OCI-LY1 (cell line): Measurements from ENCODE around the gene MAN2B2.

Experiments
- H2AFZ ChIP-seq: fragments of 200-600 bp; sonication (generic), shearing (Covaris generic); 2 replicates; pipeline ENCODE4 v1.6.0; 2014; ENCODE audit warnings: antibody characterized with exemption, mild to moderate bottlenecking, low read length
- H3F3A ChIP-seq: fragments of 200-600 bp; sonication (generic), shearing (Covaris generic); 2 replicates; pipeline ENCODE4 v1.6.0; 2014; ENCODE audit warnings: mild to moderate bottlenecking, antibody characterized with exemption, low read length, moderate library complexity; ENCODE audit not compliant: insufficient read depth
- H3K27ac ChIP-seq: fragments of 200-600 bp; sonication (generic); 2 replicates; pipeline ENCODE4 v1.5.1; 2014; ENCODE audit warnings: low read length, mixed run types, mild to moderate bottlenecking, low read depth; ENCODE audit not compliant: poor library complexity, severe bottlenecking
- H3K27me3 ChIP-seq: fragments of 200-600 bp; sonication (generic); 2 replicates; pipeline ENCODE4 v1.6.0; 2014; ENCODE audit warnings: antibody characterized with exemption, mild to moderate bottlenecking, low read length, moderate library complexity; ENCODE audit not compliant: insufficient read depth
- H3K36me3 ChIP-seq: fragments of 200-600 bp; sonication (generic); 2 replicates; pipeline ENCODE4 v1.6.1; 2014; ENCODE audit warnings: mild to moderate bottlenecking, antibody characterized with exemption, low read length, moderate library complexity, mixed read lengths; ENCODE audit not compliant: insufficient read depth
- H3K4me1 ChIP-seq: fragments of 200-600 bp; sonication (generic); 2 replicates; pipeline ENCODE4 v1.5.1; 2014; ENCODE audit warnings: mild to moderate bottlenecking, low read length, moderate library complexity; ENCODE audit not compliant: insufficient read depth, severe bottlenecking
- H3K4me2 ChIP-seq: fragments of 200-600 bp; sonication (generic), shearing (Covaris generic); 2 replicates; pipeline ENCODE4 v1.6.1; 2014; ENCODE audit warnings: low read length
- H3K4me3 ChIP-seq: fragments of 200-600 bp; sonication (generic); 2 replicates; pipeline ENCODE4 v1.5.1; 2014; ENCODE audit warnings: low read length, low read depth, mild to moderate bottlenecking, mixed read lengths; ENCODE audit not compliant: poor library complexity, severe bottlenecking
- H3K79me2 ChIP-seq: fragments of 200-600 bp; shearing (Covaris generic); 2 replicates; pipeline ENCODE4 v1.6.1; 2016; ENCODE audit warnings: mixed run types, low read length, mixed read lengths; ENCODE audit not compliant: insufficient read depth
- H3K9ac ChIP-seq: fragments of 200-600 bp; sonication (generic), shearing (Covaris generic); 2 replicates; pipeline ENCODE4 v1.6.1; 2014; ENCODE audit warnings: mild to moderate bottlenecking, low read length, mixed read lengths
- H3K9me2 ChIP-seq: fragments of 200-600 bp; sonication (generic), shearing (Covaris generic); 2 replicates; pipeline ENCODE4 v1.6.1; 2014; ENCODE audit warnings: low read depth, mild to moderate bottlenecking, low read length, mixed read lengths
- H3K9me3 ChIP-seq: fragments of 200-600 bp; shearing (Covaris generic); 2 replicates; pipeline ENCODE4 v1.6.1; 2014; ENCODE audit warnings: low read length, mixed read lengths
- H4K20me1 ChIP-seq: fragments of 200-600 bp; sonication (generic), shearing (Covaris generic); 2 replicates; pipeline ENCODE4 v1.6.0; 2016; ENCODE audit warnings: mild to moderate bottlenecking, low read length; ENCODE audit not compliant: insufficient read depth
- CTCF ChIP-seq: fragments of 200-600 bp; sonication (generic), shearing (Covaris generic); IDR thresholded peaks from 2 replicates; pipeline ENCODE4 v1.5.1; 2017; ENCODE audit warnings: mild to moderate bottlenecking, antibody characterized with exemption, low read length, moderate library complexity, mixed read lengths
- EZH2 ChIP-seq: fragments of 200-600 bp; sonication (generic), shearing (Covaris generic); IDR thresholded peaks from 2 replicates; pipeline ENCODE4 v1.8.0; 2017; ENCODE audit warnings: borderline replicate concordance, mixed run types, mild to moderate bottlenecking, antibody characterized with exemption, low read length, moderate library complexity, mixed read lengths

MAN2B2 gene

DNA sequence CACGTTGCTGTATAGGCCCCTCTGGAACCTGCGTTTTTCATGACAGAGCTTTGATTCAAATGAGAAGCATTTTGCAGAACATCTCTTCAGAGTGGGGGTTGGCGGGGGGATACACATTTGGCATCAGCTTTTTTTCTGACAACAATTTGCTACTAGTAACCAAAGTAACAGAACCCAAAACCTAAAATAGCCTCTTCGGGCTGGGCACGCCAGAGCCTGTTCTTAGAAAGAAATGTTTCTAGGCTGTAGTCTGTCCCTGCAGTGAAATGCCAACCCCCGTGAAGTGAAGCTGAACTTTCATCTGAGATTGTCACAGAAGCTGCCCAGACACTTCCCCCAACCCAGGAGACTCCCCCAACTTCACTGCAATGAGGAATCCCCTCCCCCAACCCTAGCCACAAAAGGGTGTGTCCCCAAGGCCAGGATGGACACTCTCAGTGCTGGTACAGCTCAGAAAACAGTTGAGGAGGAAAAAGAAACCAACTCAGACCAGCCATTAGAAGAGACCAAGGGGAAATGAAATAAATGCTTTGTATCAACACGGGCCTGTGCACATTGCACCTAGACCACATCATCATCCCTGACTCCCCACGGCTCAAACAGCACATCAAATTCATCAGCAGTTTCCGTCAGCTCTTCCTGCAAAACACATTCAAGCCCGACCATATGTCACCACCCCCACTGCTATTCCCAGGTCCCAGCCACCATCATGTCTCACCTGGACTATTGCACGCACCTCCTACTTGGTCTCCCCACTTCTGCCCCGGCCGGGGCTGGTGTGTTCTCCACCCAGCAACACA is 8.4 kb upstream of the MAN2B2 start:
- H3K4me2 ChIP-seq = no peak overlapping the region
- H3K27me3 ChIP-seq = no peaks in the 10 kb centered on the region
- H3K27ac ChIP-seq = no peak overlapping the region

DNA sequence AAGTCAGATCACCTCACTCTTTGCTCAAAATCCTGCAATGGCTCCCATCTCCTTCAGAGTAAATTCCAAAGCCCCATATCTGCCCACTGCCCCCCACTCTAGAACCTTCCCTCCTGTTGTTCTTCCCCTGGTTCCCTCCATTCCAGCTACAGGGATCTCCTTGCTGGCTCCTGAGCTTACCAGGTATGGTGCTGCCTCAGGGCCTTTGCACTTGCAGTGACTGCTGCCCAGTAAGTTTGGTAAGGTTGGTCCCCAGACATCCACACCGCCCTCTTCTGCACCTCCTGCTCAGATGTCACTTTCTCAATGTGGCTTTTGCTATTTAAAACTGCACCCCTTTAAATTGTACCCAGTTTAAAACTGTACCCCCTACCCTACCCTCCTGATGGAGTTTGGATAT is 7.8 kb upstream of the MAN2B2 start:
- no peaks in the 10 kb centered on the region for H3K79me2 ChIP-seq
- no peaks in the 10 kb centered on the region for H3K4me1 ChIP-seq
- H3K27me3 ChIP-seq = no peaks in the 10 kb centered on the region
- H3K4me2 ChIP-seq = no peak overlapping the region
- no peak overlapping the region for H3K27ac ChIP-seq
- H3K4me3 ChIP-seq = no peak overlapping the region
- no peaks in the 10 kb centered on the region for H4K20me1 ChIP-seq
- TF ChIP-seq CTCF (no peak), EZH2 (no peak)
- H3K36me3 ChIP-seq = no peaks in the 10 kb centered on the region
- H2AFZ ChIP-seq = no peak overlapping the region
- H3K9me2 ChIP-seq = no peaks in the 10 kb centered on the region
- H3K9ac ChIP-seq = no peak overlapping the region
- H3F3A ChIP-seq = no peaks in the 10 kb centered on the region
- no peaks in the 10 kb centered on the region for H3K9me3 ChIP-seq

More for the DNA sequence above, 8.4 kb upstream of the MAN2B2 start:
- Histone ChIP-seq H3K79me2 (no peaks in the 10 kb centered on the region), H4K20me1 (no peaks in the 10 kb centered on the region), H2AFZ (no peak overlapping the region), H3K9ac (no peak overlapping the region), H3K4me3 (no peak overlapping the region), H3K9me3 (no peaks in the 10 kb centered on the region), H3F3A (no peaks in the 10 kb centered on the region), H3K36me3 (no peaks in the 10 kb centered on the region), H3K9me2 (no peaks in the 10 kb centered on the region), H3K4me1 (no peaks in the 10 kb centered on the region)
- TF ChIP-seq CTCF (no peak), EZH2 (no peak)

DNA sequence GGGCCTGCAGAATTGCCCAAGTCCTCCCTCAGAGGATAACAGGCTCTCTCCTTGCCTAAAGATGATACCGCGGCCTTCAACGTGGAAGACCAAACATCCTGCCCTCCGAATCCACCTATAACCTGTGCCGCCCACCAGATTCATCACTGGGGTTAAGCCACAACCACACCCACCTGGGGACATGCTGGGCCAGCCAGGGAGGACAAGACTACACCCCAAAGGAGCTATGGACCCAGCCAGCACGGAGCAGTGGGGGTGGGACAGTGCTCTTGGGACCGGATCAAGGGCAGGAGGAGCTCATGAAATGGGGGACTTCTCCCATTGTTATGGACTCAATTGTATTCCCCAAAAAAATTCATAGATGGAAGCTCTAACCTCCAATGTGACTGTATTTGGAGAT is 6.8 kb upstream of the MAN2B2 start:
- TF ChIP-seq CTCF = no peak
- TF ChIP-seq EZH2 = no peak
- Histone ChIP-seq H4K20me1 (no peaks in the 10 kb centered on the region), H3K4me1 (no peaks in the 10 kb centered on the region), H3K4me2 (no peak overlapping the region), H3K9me3 (no peaks in the 10 kb centered on the region), H3K79me2 (no peaks in the 10 kb centered on the region), H3K27me3 (no peaks in the 10 kb centered on the region), H3K9ac (no peak overlapping the region), H3K4me3 (no peak overlapping the region), H3K36me3 (no peaks in the 10 kb centered on the region), H2AFZ (no peak overlapping the region), H3K9me2 (no peaks in the 10 kb centered on the region), H3F3A (no peaks in the 10 kb centered on the region), H3K27ac (no peak overlapping the region)
